GM21526 (cell line): ENCODE measurements around the gene LBHD2.

ENCODE experiments used
- ATAC-seq: cut with Tn5 transposase; IDR thresholded peaks from one replicate; pipeline ENCODE4 v1.9.1; 2021; ENCODE audit warnings: moderate library complexity; ENCODE audit not compliant: unreplicated experiment, low FRiP score

Gene LBHD2

GRCh38 chr14:103089386-103090335, 5.7 kb downstream of the LBHD2 start:
- ATAC-seq = no peak

GRCh38 chr14:103090481-103091020, 6.5 kb downstream of the LBHD2 start:
- ATAC-seq = no peak

GRCh38 chr14:103091041-103091882, 7.3 kb downstream of the LBHD2 start:
- ATAC-seq = peak; percentile 49

GRCh38 chr14:103091883-103092222, 7.8 kb downstream of the LBHD2 start:
- no peak for ATAC-seq

DNA sequence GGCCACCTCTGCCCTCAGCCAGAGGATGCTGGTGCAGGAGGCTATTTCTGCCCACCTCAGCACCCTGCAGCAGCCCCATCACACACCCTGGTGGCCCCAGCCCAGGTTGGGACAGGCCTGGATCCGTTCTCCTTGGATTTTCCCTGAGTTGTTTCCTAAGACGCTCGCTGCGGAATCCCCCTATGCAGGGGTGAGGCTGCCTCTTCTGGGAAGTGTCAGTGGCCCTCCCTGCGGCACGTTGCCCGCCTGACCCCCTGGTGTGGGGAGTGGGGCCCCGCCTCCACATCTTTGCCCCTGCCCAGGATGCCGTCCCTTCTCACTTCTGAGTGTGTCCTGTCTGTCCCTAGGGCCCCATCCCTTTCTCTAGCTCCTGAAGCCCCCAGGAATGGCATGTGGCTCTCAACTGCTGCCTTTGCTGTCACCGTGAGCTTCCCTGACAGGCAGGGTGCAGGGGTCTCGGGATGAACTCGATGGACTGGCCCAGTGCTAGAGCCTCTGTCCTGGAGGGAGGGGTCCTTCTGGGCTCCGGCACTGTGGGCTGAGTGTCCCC, 9.9 kb downstream of the LBHD2 start:
- ATAC-seq = no peak

DNA sequence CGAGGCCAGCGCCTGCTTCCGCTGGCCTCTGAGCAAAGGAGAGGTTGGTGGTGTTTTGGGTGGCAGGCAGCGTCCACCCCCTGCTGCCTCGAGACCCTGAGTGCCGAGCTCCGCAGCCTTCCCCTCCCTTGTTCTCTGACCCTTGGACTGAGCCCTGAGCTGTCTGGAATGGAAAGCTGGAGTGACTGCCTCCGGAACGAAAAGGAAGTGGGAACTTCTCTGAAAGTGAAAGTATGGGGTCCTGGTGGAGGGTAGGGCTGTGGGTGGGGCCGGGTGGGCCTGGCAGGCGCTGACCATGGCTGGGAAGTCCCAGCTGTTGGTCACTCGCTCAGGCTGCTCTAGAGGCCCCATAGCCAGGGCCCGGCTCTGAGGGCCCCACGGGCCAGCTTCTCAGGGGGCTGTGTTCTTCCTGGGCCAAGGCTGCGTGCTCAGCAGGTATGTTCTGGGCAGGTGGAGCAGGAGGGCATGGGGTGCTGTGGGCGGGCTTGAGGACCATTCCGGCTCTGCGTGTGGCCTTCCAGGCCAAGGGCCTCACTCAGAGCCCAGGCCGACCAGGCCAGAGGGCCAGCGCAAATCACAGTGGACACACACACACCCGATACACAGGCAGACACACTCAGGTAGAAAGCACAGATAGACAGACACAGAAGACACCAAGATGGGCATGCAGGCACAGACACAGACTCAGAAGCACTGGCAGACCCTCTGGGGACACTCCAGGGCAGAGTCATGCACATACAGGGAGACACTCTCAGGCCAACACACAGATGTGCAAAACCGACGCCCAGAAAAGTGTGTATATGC, 10.6 kb downstream of the LBHD2 start, which contains the start of gene EXOC3L4:
EXOC3L4 (plus strand) TSS at position 320 of the 804 bp plus-strand sequence. CDS start 5,495 bp downstream, outside the sequence.
- no peak for ATAC-seq

GRCh38 chr14:103095210-103095778, 11.3 kb downstream of the LBHD2 start:
- ATAC-seq = no peak

DNA sequence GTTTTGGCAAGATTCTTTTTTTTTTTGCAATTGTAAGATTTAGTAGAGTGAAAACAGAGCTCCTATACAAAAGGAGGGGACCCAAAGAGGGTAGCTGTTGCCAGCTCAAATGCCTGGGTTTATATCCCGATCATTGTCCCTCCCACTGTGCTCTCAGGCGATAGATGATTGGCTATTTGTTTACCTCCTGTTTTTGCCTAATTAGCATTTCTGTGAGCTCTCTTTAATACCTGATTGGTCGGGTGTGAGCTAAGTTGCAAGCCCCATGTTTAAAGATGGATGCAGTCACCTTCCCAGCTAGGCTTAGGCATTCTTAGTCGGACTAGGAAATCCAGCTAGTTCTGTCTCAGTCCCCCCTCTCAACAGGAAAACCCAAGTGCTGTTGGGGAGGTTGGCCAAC, 12.4 kb downstream of the LBHD2 start:
- ATAC-seq = no peak

- ATAC-seq = no peak
Measured at GRCh38 chr14:103097244-103097993, 13.4 kb downstream of the LBHD2 start.

GRCh38 chr14:103097994-103098957, 14.3 kb downstream of the LBHD2 start:
- ATAC-seq = no peak

DNA sequence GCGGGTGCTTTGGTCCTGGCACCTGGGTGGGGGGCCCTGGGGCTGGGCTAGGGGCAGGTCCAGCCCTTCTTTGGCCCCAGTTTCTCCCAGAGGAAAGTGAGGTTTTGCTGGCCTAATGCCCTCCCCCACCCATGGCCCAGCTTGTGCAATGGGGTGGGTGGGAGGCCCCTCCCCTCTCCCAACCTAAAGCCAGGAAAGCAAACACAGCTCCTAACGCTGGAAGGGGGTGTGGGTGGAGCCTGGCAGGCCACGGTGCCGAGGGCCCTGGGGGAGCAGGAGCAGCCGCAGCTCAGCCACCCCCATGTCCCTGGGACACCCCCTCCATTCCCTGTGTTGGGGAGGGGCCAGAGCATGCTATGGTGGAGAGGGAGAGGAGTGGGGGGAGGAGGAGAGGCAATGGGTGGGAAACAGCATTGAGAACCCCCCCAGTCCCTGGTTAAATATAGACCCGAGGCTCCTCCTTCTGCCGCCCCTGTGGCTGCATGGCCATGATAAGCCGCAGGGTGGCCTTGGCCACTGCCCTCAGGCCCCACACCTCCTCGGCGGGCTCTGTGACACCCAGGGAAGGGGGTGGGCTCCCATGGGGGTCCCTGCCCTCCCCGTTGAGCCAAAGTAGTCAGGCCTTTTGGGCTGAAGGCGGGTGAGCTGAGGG, 15.2 kb downstream of the LBHD2 start:
- no peak for ATAC-seq

DNA sequence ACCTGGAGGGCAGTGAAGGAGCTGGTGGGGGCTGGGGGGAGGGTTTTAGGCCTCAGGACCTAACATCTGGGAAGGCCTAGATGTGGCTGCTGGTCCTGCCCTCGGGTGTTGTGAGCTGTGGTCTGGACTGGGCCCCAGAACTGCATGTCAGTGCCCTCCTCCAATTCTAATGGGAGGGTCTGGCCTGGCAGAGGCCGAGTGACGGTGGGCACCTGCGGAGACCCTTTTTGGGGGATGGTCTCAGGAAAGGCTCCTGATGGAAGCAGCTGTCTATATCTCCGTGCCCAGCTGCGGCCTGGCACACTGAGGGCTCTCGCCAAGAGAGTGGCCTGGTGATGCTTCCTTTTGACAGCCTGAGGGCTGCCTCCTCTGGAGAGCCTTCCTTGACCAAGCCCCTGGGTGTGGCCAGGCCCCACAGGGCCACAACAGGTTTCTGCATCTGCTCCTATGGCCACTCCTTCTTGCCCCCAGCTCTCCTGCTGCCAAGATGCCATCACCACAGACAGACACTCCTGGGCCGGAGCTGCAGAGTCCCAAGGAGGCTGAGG, 15.8 kb downstream of the LBHD2 start:
- no peak for ATAC-seq

DNA sequence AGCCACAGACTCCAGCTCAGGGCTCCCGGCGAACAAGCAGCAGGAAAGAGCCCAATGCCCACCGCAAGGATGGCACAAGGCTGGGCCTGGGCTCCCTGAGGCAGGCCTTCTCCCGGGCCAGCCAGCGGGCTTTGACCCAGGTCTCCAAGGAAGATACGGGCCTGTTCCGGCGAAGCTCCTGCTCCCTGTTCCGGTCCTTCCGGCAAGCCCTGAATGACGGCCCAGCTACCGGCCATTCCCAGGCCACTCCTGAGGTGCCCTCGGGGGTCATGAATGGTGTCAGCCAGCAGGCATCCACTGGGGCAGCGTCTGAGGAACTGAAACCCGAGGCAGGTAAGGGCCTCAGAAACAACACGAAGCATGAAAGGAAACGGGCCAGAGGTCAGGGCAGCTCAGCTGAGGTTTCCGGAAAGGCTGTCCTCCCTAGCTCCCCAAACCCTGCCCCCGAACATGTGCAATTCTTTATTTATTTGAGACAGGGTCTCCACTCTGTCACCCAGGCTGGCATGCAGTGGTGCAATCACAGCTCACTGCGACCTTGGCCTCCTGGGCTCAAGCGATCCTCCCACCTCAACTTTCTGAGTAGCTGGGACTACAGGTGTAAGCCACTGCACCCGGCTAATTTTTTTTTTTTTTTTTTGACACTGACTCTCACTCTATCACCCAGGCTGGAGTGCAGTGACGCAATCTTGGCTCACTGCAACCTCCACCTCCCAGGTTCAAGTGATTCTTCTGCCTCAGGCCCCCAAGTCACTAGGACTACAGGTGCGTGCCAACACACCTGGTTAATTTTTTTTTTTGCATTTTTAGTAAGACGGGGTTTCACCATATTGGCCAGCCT, 16.5 kb downstream of the LBHD2 start:
- ATAC-seq = peak; percentile 53

DNA sequence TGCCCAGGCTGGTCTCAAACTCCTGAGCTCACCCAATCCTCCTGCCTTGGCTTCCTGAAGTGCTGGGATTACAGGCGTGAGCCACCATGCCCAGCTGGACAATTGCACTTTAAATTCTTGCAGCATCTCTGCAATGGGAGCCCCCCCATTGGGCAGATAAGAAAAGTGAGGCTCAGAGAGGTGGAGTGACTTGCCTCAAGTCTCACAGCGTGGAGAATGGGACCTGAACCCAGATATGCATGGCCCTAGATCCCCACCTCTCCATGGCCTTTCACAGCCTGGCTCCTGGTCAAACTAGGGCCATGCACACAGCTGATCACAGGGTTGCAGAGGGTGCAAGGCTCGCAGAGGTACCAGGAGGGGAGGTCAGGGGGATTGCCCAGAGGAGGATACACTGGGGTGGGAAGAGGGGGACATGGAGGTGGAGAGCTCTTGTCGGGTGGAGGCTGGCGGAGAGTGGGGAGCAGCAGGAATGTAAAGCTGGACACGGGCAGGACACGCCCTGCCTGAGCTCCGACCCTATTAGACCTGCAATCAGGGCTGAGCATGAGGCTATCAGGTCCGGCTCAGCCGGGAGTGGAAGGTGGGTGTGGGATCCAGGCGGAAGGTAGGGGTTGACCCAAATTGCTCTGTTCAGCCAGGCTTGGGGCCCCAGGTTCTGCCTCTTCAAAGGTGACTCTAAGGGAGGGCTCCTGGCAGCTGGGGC, 17.4 kb downstream of the LBHD2 start:
- no peak for ATAC-seq

DNA sequence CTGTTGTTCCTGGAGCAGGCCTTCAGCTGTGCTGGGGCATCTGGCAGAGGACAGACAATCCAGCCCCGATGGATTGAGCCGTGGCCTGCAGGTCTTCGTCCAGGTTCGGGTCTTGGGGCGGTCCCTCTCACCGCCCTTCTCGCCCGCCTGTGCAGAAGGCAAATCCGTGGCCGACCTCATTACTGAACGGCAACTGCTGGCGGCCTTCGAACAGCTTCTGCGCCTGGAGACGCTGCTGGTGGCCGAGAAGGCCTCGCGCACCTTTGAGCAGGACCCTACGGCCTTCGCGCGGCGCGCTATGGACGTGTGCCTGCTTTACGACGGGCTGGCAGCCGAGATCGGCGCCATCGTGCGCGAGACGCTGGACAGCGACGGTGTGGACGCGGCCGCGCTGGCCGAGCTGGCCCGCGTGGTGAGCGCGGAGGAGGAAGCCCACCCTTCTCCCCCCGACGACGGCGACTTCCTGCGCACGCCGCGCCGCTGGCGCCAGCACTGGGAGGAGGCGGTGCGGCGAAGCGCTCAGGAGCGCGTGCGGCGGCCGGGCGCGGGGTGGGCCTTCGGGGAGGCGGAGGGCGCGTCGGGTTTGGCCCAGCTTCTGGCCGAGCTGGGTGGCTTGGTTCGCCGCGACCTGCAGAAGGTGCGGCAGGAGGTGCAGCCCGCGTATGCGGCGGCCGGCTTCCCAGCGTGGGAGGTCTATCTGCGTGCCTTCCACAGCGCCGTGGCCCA, 18.1 kb downstream of the LBHD2 start:
- ATAC-seq = no peak
